HG03442 (cell line): ENCODE data around the gene FILIP1.

ENCODE experiments used
- ATAC-seq: cut with Tn5 transposase; IDR thresholded peaks from one replicate; pipeline ENCODE4 v1.9.1; 2021; ENCODE audit warnings: mild to moderate bottlenecking, moderate library complexity; ENCODE audit not compliant: unreplicated experiment

Gene FILIP1

DNA sequence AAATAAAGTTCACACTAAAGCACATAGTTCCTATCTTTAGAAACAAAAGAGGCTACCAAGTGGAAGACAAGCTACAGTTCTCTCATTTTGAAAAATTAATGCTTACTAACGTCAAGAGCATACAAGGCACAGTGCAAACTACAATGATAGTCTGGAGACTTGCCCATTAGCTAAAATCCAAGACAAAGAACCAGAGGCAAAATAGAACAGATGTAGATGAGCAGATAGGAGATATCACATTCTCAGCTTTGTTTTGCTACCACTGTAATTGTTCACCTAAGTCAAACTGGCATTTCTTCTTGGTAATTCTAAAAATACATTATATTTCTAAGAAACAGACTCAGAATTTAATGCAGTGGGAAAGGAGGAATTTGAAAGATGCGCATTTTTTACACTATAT, 214.2 kb downstream of the FILIP1 start:
- ATAC-seq: no peak

DNA sequence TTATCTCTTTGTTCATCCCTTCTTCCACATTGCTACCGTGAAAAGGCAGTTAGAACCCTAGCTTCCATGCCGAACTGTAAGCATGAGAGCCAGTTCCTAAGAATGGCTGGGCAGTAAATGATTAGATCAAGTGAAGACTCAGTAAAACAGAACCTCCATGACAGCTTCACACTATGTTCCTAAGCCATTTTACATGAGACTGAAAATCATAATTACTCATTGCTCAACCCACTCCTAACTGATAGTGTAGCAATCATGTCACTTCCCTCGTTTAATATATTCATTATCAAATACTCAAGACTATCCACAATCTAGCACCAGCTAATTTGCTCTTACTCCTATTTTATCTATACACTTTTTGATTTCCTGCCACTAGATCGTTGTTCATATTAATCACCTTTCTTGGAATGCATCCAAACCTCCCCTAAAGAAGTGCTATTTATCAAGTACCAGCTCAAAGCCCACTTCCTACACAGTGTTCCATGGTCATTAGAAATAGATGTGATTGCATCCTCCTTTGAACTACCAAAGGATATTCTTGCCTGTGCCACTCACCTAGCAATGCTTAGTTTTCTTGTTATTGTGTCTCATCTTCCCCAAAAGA, 215.0 kb downstream of the FILIP1 start:
- ATAC-seq: no peak

DNA sequence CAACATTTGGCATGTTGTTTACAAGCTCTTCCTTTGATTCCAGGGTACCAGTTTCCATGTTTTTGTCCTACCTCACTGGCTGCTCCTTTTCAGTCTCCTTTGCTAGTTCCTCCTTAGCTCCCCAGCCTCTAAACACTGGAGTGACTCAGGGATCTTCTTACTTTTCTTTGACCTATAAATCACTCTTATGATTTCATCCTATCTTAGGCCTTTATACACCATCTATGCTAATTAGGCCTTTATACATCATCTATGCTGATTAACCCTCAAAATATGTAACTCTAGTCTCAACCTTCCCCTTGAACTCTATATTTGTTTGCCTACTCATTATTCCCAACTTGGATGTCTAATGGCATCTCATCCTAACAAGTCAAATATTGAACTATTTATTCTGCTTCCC, 218.5 kb downstream of the FILIP1 start:
- ATAC-seq: no peak

DNA sequence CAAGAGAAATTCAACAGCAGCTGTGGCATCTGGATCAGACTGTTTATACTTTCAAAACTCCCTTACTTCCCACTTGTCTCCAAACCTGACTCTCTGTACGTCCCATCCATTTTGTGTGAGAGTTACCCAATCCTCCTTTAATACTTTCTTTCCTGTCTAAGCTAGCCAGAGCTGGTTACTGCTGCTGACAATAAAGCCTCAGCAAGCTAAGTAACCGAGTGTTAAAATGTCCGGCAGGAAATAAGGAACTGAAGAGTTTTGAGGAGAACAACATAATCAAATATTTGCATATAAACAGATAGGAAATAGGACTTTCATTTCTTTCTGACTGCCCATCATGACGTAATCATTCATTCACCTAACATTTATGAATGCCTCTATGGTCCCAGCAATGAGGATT, 220.6 kb downstream of the FILIP1 start:
- ATAC-seq: no peak

DNA sequence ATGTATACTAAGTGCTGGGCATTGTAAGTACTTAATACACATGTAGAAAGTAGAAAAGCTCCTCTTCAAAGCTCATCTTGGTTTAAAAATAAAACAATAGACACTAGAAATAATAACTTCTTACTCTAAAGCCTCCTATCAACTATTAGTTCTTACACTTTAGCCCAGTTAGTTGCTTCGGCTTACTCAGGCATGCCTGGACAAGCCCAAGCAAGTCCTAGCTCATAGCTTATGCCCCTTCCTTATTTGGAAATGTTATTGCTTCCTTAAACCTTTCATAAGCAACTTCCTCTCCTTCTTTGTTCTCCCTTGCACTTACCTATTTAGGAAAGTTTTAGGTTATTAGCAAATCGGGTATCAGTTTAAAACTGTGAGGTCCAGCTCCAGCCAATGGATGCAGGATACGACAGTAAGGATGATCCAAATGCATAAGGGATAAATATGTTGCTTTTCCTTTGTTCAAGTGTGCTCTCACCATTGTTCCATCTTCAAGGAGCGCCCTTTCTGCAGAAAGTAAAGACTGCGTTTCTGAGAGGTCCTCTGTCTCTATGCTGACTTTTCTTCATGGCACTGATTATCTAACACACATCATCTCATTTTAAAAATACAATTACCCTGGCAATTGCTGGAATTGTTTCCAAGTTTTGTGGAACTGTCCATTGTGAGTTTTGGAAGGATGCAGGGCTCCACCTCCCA, 221.3 kb downstream of the FILIP1 start:
- ATAC-seq: no peak

DNA sequence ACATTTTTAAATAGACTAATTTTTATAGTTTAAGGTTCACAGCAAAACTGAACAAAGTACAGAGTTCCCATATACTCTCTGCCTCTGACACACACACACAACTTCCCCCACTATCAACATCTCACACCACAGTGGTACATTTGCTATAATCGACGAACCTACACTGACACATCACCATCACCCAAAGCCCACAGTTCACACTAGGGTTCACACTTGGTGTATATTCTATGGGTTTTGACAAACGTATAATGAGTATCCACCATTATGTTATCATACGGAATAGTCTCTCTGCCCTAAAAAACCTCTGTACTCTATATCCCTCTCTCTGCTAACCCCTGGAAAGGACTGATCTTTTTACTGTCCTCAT, 224.6 kb downstream of the FILIP1 start:
- ATAC-seq: no peak

DNA sequence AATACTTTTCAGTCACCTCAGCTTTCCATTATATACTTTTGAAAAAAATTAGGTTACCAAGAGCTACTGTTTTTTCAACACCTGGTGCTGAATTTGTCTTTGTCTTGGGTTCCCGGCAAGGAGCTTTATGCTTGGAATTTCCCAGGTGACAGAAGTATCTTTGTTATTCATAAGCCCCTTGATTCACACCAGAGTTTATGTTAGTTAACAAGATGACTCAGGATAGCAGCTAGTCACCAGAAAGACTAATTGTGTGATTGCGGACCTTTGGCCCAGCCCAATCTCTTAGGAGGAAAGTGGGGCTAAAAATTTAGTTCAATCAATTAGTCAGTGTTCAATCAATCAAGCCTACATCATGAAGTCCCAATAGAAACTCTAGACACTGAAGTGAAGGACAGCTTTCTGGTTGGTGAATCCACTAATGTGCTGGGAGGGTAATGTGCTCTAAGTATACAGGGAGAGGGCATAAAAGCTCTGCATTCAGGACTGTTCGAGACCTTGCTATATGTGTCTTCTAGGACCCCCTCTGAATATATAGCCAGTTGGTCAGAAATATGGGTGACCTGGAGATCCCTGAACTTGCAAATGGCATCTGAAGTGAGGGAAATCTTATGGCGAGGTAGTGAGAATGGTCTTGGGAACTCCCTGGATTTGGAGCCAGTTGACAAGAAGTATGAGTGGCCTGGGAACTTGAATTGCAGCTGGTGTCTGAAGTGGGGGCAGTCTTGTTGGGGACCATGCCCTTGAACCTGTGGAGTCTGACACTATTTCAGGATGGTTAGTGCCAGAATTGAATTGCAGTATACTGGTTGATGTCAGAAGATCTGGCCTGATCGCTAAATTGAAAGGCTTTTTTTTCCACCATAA, 225.2 kb downstream of the FILIP1 start:
- no peak for ATAC-seq

DNA sequence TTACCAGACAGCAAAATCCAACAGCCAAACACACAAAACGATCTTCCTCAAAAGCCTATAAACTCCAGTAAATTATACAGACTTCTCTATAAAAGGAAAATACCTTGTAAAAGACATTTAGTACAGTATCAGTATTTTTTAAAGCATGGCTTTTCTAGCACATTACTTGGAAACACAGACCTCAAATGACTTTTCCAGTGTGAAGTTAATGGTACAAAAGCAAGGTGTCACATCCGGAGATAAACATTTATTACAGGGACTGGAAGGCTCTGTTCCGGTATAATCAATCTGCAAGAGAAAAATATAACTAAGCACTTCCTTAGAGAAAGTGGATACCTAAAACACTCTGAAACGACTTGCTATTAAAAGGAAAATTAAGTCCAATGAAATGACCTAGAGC, 226.1 kb downstream of the FILIP1 start:
- ATAC-seq: no peak

DNA sequence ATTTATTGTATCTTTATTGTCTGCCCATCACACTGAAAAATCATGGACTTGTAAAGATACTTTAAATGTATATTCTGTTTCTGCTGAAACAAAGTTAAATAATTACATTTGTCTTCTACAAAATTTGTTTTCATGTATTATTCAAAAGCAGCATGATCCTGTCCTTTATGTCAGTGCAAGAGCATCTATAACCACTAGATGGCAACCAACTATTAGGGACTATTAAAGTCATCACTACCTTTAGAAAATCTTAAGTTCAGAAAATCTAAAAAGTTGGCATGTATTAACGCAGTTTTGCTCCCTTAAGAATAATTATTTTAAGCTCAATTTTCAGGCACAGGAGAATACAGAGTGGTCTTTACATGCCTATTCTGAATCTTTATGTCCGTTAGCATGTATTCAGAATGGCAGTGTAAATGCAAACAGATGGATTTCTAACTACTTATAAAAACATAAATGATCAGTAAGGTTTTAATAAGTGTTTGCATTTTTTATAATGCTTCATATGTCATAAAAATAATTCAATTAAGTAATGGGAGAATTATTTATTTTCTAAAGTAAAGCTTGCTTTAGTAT, 226.8 kb downstream of the FILIP1 start:
- ATAC-seq: peak; percentile 86

DNA sequence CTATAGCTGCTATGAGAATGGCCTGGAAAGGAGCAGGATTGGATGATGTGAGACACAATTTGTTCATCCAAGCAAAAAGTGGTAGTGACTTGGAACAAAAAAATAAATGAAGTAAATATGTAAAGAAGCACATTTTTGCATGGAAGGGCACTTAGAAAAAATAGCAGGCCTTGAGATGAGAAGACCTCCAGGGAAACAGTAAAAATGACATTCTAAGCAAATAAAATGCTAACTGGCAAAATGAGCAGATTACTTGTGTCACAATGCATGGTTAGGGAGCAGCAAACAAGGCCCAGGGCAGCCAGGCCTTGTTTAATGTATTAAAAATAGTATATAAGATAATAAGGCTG, 230.2 kb downstream of the FILIP1 start:
- no peak for ATAC-seq

DNA sequence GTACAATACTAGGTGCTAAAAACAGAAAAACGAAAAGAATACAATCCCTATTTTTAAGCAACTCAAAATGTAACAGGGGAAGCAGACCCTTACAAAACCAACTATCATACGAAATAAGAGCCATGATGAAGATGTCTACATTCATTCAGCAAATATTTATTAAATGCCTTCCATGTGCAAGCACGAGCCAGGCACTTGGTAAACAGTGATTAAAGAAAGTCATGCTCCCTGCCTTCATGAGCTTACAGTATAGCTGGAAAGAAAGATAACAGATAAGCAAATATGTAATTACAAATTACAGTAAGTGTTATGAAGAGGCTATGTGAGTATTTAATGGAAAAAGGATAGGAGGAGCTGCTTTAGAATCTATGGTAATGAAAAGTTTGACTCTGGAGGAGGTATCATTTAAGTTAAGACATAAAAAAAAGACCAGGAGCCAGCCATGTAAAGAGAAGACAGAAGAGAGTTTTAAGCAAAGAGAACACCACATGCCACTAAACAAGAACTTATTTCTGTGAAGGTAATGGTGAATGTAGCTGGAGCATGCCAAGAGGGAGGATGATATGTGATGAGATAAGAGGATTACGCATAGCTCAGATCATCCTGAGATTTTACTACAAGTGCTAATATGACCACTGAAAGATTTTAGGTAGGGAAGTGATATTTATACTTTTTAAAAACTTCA, 230.7 kb downstream of the FILIP1 start:
- ATAC-seq: no peak

DNA sequence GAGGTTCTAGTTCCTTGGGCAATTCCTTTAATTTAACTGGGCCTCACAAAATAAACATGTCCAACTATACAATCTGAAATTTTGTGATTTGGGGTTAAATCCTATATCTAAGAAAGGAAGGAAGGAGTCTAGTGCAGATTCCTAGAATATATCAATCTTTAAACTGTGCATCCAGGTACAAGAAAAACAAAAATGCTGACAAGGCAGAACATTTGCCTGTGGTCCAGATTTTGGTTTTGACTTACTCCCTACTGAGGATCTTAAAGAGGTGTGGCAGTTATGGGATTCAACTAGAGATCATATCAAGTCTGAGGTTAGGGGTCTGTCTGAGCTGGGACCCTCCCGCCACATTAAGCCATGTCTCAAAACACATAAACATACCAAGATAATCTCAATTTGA, 232.3 kb downstream of the FILIP1 start:
- no peak for ATAC-seq

DNA sequence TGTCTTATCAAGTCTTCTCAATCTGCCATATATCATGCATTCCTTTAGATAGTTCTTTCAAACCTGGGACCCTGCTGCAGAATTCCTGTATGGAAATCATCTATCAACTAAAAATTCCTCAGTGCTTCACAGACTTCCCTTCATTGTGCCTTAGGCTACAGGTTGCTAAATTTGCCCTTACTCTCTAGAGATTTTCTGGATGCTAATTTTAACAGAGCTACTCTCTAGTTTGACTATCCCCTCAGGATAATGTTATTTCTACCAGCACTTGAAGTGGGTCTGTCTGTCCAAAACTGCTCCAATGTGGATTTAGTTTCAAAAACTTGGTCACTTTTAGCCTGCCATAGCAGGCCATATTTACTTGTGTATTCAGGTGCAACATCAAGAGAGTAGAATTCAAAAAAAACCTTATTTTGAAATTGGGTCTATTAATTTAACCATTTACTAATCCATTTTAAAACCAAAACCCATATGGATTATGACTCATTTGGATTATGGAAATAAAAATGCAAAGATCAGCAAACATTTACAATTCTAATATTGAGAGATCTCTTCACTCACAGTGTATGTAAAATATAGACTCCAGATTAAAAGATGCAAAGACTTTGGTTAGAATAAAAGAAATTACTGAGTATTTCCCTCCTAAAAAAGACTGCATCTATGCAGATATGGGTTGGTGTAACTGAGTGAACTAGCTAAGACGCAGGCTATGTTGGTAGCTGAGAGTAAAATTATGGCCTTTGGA, 236.1 kb downstream of the FILIP1 start:
- ATAC-seq: no peak

DNA sequence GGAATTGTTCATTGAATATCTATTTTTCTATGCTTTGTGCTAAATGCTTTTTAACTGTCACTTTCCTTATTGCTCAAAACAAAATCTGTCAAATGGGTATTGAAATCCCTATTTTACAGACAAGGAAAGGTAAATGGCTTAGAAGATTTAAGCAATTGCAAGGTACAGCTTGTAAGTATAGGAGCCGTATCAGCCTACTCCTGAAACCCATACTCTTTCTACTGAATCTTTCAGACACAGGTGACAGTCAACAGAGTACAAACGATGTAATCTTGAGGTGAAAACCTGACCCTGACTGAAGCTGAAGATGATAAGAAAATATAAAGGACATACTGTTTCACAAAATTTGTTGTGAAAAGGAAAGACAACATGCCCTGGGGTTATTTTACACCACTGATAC, 243.0 kb downstream of the FILIP1 start:
- ATAC-seq: no peak

DNA sequence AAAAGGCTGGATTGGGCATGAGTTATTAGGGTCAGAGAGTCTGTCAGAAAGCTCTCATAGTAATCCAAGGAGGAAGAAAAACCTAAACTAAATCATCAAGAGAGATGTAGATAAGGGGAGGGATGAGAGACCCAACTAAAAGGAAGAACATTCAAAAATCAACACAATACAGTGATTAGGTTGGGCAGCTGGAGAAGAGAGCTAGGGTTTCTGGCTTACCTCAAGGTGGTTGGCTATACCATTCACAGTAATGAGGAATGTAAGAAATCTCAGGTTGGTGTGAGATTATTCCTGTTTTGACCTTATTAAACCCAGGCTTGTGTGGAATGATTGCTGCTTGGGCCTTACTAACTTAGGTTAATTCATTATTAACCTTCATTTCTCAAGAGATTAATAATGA, 243.8 kb downstream of the FILIP1 start:
- ATAC-seq: no peak

DNA sequence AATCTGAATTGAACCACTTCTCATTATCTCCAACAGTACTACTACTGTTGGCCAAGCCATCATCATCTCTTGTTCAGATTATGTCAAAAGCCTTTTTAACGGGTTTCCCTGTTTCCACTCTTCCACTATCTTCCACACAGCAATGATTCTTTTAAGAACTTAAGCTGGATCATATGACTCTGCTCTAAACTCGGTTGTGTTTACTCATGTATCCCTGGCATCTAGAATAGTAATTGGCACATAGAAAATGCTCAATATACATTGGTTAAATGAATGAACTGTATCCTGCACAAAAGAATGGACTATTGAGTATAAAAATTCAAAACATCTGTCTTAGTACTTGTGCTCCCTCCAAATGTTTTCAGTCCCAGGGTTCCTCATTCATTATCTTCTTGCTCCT, 247.2 kb downstream of the FILIP1 start:
- no peak for ATAC-seq

DNA sequence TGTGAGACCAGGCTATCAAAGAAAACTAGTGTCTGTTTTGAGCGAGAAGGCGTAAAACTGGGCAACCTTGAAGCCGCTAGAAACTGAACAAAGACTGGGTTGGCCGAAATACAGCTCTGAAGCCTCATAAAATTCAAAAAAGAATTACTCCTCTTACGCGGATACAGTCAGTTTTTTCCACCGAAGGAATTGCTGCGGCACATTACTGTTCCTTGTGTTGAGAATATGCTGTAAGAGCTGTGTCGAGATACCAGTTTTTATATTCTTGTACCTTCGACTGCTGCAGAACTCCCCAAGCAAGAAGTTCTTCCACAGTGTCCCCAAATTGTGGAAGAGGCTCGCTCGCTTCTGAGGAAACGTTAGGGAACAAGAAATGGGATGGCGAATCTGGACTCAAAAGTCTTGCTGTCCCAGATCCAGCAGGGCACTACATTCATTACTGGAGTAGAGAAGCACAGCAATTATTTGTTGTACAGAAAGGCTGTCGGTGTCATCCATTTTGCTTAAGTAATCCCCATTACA, 249.5 kb downstream of the FILIP1 start:
- ATAC-seq: no peak

DNA sequence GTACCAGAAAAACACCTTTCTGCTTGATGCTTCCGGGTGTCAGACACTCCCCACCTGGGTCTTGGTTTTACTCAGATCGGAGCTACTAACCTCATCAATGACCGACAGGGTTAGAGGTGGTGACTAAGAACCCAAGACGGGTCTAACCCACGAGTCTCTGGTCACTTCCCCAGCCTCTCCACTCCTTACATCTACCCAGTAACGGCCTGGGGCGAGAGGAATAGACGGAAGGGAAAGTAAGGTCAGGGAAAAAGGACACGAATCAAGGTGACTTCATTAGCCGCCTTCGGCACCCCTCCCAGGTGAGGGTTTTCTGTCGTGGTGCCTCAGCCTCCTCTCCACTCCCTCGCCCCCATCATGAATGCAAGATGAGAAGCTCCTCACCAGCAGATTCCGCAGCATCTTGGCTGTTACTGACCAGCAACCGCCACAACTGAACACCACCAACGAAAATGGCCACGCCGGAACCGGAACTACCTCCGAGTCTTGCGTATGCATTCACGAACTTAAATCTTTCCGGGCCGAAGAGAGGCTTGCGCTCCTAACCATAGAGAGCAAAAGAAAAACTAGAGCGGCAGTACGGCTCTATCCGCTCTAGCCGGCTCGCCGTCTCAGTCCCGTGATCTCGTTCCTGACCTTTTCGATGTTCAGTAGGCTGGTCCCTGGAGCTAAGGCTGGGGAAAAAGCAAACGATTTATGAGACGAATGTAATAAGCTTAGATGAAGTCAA, 250.1 kb downstream of the FILIP1 start, which contains the start of gene COX7A2:
TSS of gene COX7A2 (minus strand) at position 469 of the 730 bp plus-strand sequence. CDS start at position 402, 67 bp downstream.
- ATAC-seq: peak; percentile 93
